Memory B cell (primary cell): ENCODE results near the gene RCAN1.

ENCODE experiments used
- ATAC-seq: fragments of 150-1000 bp; cut with Tn5 transposase; 2 replicates; pipeline ENCODE4 v1.10.0; 2021; ENCODE audit warnings: low read depth, mild to moderate bottlenecking, moderate library complexity
- DNase-seq, 2 donors: peaks; one replicate each; pipeline ENCODE4 v3.0.0; 2022; ENCODE audit warnings: low spot score in 2 of 2
- H3K27ac Mint-ChIP-seq: one replicate; pipeline ENCODE4 v1.8.0; 2022; ENCODE audit warnings: mild to moderate bottlenecking, moderate library complexity, mixed read lengths
- H3K27me3 Mint-ChIP-seq: one replicate; pipeline ENCODE4 v1.8.0; 2022; ENCODE audit warnings: mixed read lengths
- H3K36me3 Mint-ChIP-seq: one replicate; pipeline ENCODE4 v1.8.0; 2022; ENCODE audit warnings: mild to moderate bottlenecking, mixed read lengths
- H3K4me1 Mint-ChIP-seq: one replicate; pipeline ENCODE4 v1.8.0; 2022; ENCODE audit warnings: mixed read lengths
- H3K4me3 Mint-ChIP-seq: one replicate; pipeline ENCODE4 v1.8.0; 2022; ENCODE audit warnings: mild to moderate bottlenecking, moderate library complexity, mixed read lengths
- H3K9me3 Mint-ChIP-seq: one replicate; pipeline ENCODE4 v1.8.0; 2022; ENCODE audit warnings: mixed read lengths

The RCAN1 gene

DNA sequence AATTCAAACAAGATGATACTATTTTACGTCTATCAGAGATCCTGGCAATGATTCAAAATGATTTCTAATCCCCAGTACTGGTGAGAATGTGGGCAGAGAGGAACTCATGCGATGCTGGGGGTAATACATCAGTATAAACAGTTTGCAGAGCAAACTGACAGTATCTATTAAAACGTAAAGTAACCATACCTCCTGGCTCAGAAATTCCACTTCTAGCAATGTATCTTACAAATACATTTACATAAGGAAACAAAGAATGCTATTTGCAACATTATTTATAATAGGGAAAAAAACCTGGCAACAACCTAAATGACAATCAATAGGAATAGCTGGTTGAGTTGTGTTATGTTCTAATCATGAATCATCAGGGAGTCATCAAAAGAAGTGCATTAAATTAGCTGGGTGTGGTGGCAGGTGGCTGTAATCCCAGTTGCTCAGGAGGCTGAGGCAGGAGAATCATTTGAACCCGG, 15.9 kb downstream of the RCAN1 start:
- Mint-ChIP-seq H3K9me3 (no peaks in the 10 kb centered on the region), H3K27me3 (peaks cover 1% of the 10 kb centered on the region), H3K27ac (no peak overlapping the region), H3K4me1 (peaks cover 2% of the 10 kb centered on the region), H3K4me3 (no peak overlapping the region), H3K36me3 (peaks cover 1% of the 10 kb centered on the region)
- no peak for DNase-seq
- ATAC-seq: no peak

DNA sequence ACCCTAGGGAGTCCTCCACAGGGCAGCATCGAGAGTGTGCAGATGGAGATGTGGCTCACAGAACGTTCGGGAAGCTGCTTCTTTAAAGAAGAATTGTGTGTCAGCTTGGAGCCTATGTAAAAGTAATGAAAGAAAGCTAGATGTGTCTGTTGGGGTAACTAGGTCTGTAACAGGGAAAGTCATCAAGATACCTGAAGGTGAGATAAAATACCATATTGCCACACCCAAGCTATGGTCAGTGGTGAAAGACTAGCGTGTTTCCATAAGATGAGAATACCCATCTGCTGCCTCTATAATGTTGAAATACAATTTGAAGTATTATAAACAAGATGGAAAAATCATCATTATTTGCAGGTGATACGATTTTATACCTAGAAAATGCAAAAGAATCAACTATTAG, 17.5 kb downstream of the RCAN1 start:
- Mint-ChIP-seq H3K27ac (no peak overlapping the region), H3K4me1 (peaks cover 2% of the 10 kb centered on the region), H3K36me3 (peaks cover 3% of the 10 kb centered on the region), H3K4me3 (no peak overlapping the region), H3K9me3 (no peaks in the 10 kb centered on the region), H3K27me3 (no peaks in the 10 kb centered on the region)
- ATAC-seq (no peak), DNase-seq (no peak)

DNA sequence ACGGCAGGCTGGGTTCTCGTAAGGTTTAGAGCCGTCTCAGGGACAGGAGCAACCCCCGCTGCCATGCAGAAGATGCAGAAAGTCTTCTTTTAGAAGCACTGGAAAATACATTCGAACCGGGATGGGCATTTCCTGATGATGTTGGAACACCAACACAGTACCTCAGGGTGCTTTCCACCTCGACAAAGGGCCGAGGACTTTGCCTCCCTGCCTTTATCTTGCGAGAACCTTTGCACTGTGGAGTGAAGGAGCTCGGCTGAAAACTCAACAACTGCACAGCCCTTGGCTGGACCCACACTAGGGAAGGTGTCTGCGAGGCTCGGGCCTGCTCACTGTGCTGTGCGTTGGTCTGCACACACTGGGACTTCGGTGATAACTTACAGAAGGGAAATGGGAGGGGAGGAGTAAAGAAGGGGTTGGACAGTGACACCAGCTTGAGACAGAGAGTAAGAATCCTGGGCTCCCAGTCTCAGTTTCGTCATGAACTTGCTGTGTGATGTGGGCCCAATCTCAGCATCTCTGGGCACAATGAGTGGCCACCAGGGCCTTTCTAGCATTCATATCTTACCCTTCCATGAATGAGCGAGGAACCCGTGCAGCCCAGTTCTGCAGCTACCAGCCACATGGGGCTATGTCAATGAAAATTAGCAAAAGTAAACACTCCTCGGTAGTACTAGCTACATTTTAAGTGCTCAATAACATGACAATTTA, 18.2 kb downstream of the RCAN1 start:
- no peak overlapping the region for H3K27ac Mint-ChIP-seq
- no peaks in the 10 kb centered on the region for H3K27me3 Mint-ChIP-seq
- no peak overlapping the region for H3K4me3 Mint-ChIP-seq
- H3K36me3 Mint-ChIP-seq: peaks cover 3% of the 10 kb centered on the region
- no peaks in the 10 kb centered on the region for H3K9me3 Mint-ChIP-seq
- H3K4me1 Mint-ChIP-seq: peaks cover 2% of the 10 kb centered on the region
- ATAC-seq (no peak), DNase-seq (no peak)

DNA sequence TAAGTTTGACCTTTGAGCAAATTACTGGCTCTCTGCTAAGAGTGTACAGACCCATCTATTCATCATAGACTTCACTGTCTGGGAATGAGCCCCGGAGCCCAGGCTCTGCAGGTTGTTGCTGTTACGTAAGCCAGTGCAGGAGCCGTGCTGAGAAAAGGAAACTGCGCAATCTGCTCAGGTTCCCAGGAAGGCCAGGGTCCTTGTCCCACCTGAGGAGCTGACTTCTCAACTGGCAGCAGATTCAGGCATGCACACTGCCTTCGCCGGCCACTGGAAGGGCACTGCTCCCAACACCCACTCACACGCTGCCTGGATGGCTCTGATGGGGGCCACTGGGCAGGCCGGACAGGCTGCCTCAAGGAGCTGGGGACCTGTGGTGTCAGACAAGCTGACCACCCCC, 19.5 kb downstream of the RCAN1 start:
- Mint-ChIP-seq H3K4me3 (no peak overlapping the region), H3K36me3 (peaks cover 3% of the 10 kb centered on the region), H3K4me1 (peaks cover 2% of the 10 kb centered on the region), H3K9me3 (no peaks in the 10 kb centered on the region), H3K27me3 (no peaks in the 10 kb centered on the region), H3K27ac (no peak overlapping the region)
- no peak for ATAC-seq
- DNase-seq: no peak

DNA sequence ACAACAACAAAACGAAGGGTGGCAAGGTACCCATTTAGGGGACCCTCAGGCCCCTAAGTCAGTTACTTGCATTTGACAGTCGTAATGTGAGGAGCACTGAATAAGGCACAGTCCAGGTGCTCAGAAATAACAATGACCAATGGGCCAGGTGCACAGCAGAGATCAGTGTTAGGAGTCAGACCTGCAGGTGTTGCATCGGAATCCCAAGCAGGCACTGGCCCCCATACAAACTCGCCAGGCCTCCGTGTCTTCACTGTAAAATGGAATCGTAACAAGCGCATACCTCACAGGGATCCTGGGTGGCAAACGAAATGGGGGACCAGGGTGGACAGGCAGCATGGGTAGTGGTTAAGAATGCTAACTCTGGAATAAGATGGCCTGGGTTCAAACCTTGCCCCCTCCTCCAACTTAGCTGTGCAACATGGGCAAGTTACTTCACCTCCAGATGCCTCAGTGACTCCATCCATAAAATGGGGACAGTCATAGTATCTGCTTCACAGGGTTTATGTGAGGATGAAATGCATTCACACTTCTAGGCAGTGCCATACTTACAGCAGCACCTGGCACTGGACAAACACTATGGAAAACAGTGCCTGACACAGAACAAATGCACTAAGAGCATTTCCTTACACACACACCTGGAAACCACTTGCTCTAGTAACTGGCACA, 20.2 kb downstream of the RCAN1 start:
- Mint-ChIP-seq H3K27me3 (no peaks in the 10 kb centered on the region), H3K27ac (no peak overlapping the region), H3K9me3 (no peaks in the 10 kb centered on the region), H3K36me3 (peaks cover 4% of the 10 kb centered on the region), H3K4me1 (peaks cover 3% of the 10 kb centered on the region), H3K4me3 (no peak overlapping the region)
- DNase-seq (no peak), ATAC-seq (no peak)

DNA sequence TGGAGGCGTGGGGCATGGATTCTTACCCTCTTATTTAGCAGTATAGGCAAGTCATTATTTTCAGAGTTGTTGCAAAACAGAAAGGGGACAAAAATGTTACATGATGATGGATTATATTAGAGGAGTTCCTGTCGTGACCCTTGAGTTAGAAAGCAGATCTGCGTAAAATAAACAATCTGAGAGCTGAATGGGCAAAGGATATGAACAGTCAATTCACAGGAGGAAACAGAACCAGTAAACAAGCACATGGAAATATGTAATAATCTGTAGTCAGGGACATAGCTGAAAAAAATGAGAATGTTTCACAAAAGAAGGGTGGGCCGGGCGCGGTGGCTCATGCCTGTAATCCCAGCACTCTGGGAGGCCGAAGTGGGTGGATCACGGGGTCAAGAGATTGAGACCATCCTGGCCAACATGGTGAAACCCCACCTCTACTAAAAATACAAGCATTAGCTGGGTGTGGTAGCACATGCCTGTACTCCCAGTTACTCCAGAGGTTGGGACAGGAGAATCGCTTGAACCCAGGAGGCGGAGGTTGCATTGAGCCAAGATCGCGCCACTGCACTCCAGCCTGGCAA, 20.9 kb downstream of the RCAN1 start:
- no peak for ATAC-seq
- peaks cover 3% of the 10 kb centered on the region for H3K4me1 Mint-ChIP-seq
- peaks cover 4% of the 10 kb centered on the region for H3K36me3 Mint-ChIP-seq

DNA sequence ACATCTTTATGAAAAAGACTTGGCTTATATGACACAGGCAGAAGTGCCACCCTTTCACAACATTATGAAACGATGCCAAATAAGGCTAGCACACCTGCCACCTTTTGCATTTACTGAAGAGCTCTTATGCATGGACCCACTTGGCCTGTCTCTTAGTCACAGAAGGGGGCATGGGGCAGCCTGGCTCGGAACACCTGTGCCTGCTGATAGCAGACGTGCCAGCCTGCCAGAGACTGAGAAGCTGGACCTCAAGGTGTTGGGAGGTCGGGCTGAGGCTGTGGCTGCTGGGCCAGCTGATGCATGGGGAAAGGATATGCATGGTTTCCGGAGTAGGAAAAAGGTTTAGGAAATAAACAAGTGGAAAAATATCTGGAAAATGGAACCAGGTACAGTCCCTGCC, 21.5 kb downstream of the RCAN1 start:
- no peaks in the 10 kb centered on the region for H3K9me3 Mint-ChIP-seq
- H3K4me1 Mint-ChIP-seq: peaks cover 3% of the 10 kb centered on the region
- DNase-seq (no peak), ATAC-seq (no peak)
- H3K27ac Mint-ChIP-seq: no peak overlapping the region
- no peak overlapping the region for H3K4me3 Mint-ChIP-seq
- peaks cover 4% of the 10 kb centered on the region for H3K36me3 Mint-ChIP-seq
- H3K27me3 Mint-ChIP-seq: no peaks in the 10 kb centered on the region

More for the DNA sequence above, 20.9 kb downstream of the RCAN1 start:
- Mint-ChIP-seq H3K27me3 (no peaks in the 10 kb centered on the region), H3K4me3 (no peak overlapping the region), H3K27ac (no peak overlapping the region), H3K9me3 (no peaks in the 10 kb centered on the region)
- DNase-seq: no peak

DNA sequence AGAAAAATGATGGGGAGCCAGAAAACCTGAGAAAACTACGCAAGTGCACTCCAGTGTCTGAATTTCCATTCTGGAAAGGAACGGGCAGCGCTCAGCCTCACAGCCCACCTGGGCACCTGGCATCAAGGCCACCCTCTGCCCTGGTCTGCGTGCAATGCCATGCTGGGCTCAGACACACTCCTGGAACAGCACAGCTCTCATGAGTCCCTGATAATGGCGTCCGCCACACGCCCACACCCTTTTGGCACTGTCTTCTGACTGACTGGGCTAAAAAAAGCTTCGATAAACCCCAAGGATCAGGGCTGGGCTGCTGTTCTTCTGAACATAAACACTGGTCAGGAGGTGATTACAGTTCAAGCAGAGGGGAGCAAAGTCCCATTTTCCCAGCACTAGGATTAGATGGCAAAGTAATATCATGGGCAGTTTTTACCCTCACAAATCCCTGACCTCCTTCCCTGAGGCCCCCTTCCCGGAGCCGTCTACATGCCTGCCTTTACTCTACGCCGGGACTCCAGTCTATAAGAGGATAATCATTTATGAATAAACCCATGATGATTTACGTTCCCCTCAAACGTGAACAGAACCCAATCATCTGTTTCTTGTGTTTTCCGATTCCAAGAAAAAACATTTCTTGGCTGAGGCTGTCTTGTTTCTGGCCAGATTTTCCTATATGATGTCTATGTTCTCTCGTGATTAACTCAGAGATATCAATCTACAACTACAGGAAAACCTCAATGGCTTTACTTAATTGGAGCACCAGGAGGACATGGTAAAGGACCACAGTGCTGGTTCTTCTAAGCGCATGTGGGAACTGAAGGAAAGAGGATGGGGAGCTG, 22.6 kb downstream of the RCAN1 start:
- ATAC-seq: no peak
- Mint-ChIP-seq H3K36me3 (peaks cover 6% of the 10 kb centered on the region), H3K4me3 (no peak overlapping the region), H3K9me3 (peaks cover 3% of the 10 kb centered on the region), H3K27me3 (no peaks in the 10 kb centered on the region), H3K4me1 (peaks cover 3% of the 10 kb centered on the region), H3K27ac (no peak overlapping the region)
- DNase-seq: no peak

DNA sequence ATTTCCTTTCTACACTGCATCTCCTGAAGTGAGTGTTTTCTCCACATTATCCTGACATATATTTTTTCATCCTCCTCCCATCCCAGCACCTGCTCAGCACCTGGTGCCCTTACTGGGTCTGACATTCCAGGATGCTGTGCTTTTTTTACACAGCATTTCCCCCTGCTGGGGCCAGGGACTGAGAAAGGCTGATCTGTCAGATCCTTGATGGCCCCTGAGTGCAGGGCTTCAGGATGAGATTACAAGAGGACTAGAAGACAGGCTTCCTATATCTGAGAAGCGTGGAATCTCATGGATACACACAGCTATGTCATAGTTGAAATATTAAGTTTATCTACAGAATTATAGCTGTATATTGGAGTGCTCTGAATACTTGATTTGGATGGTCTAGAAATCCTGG, 24.4 kb downstream of the RCAN1 start:
- no peaks in the 10 kb centered on the region for H3K27me3 Mint-ChIP-seq
- no peak overlapping the region for H3K27ac Mint-ChIP-seq
- H3K4me3 Mint-ChIP-seq: no peak overlapping the region
- peaks cover 3% of the 10 kb centered on the region for H3K4me1 Mint-ChIP-seq
- H3K9me3 Mint-ChIP-seq: peaks cover 7% of the 10 kb centered on the region
- ATAC-seq: no peak
- DNase-seq: no peak
- peaks cover 9% of the 10 kb centered on the region for H3K36me3 Mint-ChIP-seq

DNA sequence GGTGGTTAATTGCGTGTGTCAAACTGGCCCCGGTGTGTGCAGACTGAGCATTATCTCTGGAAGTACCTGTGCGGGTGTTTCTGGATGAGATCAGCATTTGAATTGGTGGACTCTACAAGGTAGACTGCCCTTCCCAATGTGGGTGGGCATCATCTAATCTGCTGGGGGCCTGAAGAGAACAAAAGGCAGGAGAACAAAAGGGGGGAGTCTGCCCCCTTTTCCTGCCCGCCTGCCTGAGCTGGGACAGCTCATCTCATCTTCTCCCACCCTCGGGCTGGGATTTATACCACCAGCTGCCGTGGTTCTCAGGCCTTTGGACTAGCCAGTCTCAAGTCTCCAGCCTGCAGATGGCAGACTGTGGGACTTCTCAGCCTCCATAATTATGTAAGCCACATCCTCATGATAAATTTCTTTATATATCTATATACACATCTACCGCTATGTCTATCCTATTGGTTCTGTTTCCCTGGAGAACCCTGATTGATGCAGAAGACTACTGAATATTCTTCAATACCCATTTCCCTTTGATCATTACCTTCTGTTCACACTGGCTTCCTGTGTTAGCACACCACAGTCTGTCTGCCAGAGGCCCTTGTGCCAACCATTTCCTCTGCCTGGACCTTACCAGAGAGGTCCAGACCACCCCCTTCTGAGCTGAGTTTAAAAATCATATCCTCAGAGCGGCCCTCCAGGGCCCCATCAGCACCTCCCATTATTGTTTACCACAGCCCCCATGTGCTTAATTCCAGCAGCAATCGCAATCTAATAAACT, 25.2 kb downstream of the RCAN1 start:
- ATAC-seq: no peak
- Mint-ChIP-seq H3K4me1 (peaks cover 3% of the 10 kb centered on the region), H3K27ac (no peak overlapping the region)

DNA sequence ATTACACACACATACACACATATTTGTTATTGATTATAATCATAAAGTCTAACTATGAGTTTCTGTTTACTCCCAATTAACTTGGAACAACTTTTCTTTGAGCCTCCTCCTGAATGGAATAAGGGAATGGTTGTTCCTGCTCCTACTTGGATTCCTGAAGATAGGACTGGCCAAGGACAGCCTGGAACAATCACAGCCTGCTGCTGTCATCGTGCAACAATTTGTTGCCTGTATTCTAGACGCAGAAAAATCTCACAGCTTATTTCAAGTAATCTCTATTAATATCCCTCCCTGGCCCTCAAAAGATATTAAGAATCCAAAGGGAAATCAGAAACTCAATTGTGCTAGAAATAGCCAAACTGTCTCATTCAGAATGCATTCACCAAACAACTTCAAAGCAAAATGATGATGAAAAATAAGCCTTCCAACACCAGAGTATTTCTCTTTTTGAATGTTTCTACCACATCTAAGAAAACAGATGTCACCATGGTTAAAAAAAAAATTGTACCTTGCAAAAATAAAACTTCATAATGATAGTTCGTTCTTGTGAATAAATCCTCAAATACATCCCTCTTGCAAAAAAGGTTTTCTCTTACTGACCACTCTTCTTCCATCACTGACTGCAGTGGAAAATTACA, 30.9 kb downstream of the RCAN1 start:
- Mint-ChIP-seq H3K4me3 (no peak overlapping the region), H3K36me3 (peaks cover 11% of the 10 kb centered on the region), H3K27me3 (no peaks in the 10 kb centered on the region), H3K27ac (no peak overlapping the region), H3K4me1 (peaks cover 3% of the 10 kb centered on the region), H3K9me3 (peaks cover 7% of the 10 kb centered on the region)
- DNase-seq (no peak), ATAC-seq (no peak)

More for the DNA sequence above, 25.2 kb downstream of the RCAN1 start:
- DNase-seq: no peak
- Mint-ChIP-seq H3K27me3 (no peaks in the 10 kb centered on the region), H3K4me3 (no peak overlapping the region), H3K36me3 (peaks cover 9% of the 10 kb centered on the region), H3K9me3 (peaks cover 7% of the 10 kb centered on the region)

DNA sequence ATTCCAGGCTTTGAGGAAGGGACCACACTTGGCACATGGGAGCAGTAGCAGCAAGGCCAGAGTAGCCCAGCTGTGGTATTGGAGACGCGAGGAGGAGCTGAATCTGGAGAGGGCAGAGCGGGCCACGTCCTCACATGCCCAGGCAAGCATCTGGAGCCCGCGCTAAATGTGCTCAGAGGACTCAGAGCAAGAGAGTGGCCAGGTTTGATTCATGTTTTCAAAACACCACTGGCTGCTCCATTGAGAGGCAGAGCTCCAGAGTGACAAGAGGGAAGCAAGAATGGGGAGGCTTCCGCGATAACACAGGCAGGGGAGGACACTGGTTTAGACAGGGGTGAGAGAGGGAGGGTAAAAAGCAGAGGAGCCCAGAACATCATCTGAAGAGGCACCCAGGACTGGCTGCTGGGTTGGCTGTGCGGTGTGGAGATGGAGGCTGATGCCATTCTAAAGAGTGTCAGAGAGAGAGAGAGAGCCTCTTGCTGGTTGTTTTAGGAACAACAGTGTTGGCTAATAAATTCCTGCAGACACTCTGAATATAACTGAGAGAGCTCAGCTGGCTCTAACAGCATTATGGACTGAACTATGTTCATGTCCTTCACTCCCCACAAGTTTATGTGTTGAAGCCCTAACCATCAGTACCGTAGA, 32.3 kb downstream of the RCAN1 start:
- DNase-seq (no peak), ATAC-seq (no peak)
- peaks cover 8% of the 10 kb centered on the region for H3K36me3 Mint-ChIP-seq
- H3K27ac Mint-ChIP-seq: no peak overlapping the region
- peaks cover 3% of the 10 kb centered on the region for H3K4me1 Mint-ChIP-seq
- no peak overlapping the region for H3K4me3 Mint-ChIP-seq
- no peaks in the 10 kb centered on the region for H3K27me3 Mint-ChIP-seq
- H3K9me3 Mint-ChIP-seq: peaks cover 3% of the 10 kb centered on the region
